Activated T-cell treated with anti-CD3 and anti-CD28 coated beads, Interleukin-2, amount 50 U/mL, for 4 hours (primary cell): Measurements from ENCODE around the gene FGGY. TPM values are rescaled to one million over a fixed set of nuclear protein-coding genes. Genes with fewer than 3 reads are reported as not detected.
"Not testable (repeated sequence)": the region's sequence is repeated elsewhere in the genome, so short reads cannot be mapped to it uniquely, and the experiment has no call there.

Source experiments
- ATAC-seq, 2 donors: fragments of 200-7000 bp; cut with Tn5 transposase; one replicate each; pipeline ENCODE4 v1.10.0; 2021
- DNase-seq: peaks from one replicate; pipeline ENCODE4 v3.0.0-alpha.2; 2020
- H3K27me3 Mint-ChIP-seq: one replicate; pipeline ENCODE4 v1.8.0; 2021; ENCODE audit warnings: low read depth, mixed read lengths
- H3K36me3 Mint-ChIP-seq: one replicate; pipeline ENCODE4 v1.8.0; 2022; ENCODE audit warnings: mixed read lengths; ENCODE audit not compliant: insufficient read depth
- H3K4me1 Mint-ChIP-seq: one replicate; pipeline ENCODE4 v1.8.0; 2021; ENCODE audit warnings: low read depth, mixed read lengths
- H3K4me3 Mint-ChIP-seq: one replicate; pipeline ENCODE4 v1.8.0; 2021; ENCODE audit warnings: mild to moderate bottlenecking, moderate library complexity, mixed read lengths
- H3K9me3 Mint-ChIP-seq: one replicate; pipeline ENCODE4 v1.8.0; 2021; ENCODE audit warnings: mixed read lengths
- total RNA-seq, 3 donors: library from RNA; stranded (reverse); gene quantifications; one replicate each; pipeline ENCODE4 v1.2.1, GENCODE V29; 2021

The FGGY gene
- total RNA-seq, 3 donors from 2014 or later, result 2.5 to 4.8 (median 3.1) TPM

DNA sequence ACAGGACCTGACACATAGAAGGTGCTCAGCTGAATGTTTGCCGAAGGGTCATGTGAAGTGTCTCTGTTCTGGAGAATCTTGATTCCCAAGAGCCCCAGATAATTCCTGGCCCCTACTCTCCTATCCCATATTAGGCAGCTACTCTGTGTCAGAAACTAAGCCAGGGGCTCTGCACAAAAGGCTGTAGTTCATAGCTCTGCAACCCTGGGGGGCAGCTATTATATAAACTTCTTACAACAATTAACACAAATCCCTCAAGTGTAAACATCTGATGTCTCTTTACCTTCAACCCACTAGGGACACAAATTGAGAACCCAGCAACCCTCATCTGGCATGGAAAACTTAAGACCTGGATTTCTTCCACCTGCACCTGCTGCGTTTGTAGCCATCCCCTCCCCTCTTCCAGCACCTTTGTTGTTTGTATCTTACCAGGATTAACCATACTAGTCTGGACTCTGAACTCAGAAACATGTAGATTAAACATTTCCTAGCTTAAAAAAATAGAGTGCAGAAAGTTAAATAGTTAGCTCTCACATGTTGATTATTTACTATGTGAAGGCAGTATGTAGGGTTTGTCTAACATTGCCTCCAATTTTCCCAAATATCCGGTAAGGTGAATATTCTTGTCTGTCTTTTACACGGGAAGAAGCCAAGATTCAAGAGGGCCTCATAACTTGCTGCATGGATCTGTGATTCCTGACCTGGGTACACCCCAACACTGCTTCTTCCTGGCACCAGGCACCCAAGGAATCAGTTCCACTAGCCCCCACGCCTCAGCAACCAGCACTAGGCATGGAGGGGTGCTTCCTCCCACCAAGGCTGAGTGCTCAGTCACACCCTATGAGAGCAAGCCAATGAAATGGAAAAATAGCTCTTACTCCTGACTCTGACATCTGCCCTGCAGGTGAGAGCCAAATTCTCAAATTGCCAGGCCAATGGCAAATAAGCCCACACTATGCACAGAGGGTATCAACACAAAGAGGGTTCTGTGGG lies 297.2 kb downstream of the FGGY start:
- Mint-ChIP-seq H3K27me3 (no peaks in the 10 kb centered on the region), H3K9me3 (peaks cover 3% of the 10 kb centered on the region), H3K4me3 (no peak overlapping the region), H3K4me1 (no peaks in the 10 kb centered on the region), H3K36me3 (no peaks in the 10 kb centered on the region)
- DNase-seq (no peak), ATAC-seq (no peak)

DNA sequence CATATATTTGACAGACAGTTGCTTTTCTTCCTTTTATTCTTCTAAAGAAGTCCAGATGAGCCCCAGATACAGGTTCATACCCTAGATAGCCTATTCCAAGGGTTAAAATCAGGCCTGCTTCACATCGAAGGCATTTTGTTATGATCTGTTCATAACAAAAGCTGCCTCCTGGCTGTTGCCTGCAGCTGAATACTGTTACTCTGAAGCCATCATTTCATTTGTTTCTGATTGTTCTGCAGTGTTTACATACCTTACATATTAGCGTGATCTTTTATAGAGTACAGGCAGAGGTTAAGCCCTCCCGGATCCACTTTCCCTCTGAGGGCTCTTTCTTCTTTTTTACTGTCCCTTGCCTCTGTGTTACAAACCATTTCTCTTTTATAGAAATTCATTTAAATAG lies 298.9 kb downstream of the FGGY start:
- ATAC-seq, result no peak
- Mint-ChIP-seq H3K27me3 (no peaks in the 10 kb centered on the region), H3K36me3 (no peaks in the 10 kb centered on the region), H3K9me3 (no peaks in the 10 kb centered on the region), H3K4me3 (no peak overlapping the region), H3K4me1 (no peaks in the 10 kb centered on the region)
- no peak for DNase-seq

- Mint-ChIP-seq H3K9me3 (no peaks in the 10 kb centered on the region), H3K36me3 (no peaks in the 10 kb centered on the region), H3K4me1 (no peaks in the 10 kb centered on the region), H3K4me3 (no peak overlapping the region), H3K27me3 (no peaks in the 10 kb centered on the region)
- no peak for ATAC-seq
- no peak for DNase-seq
Observed at GRCh38 chr1:59596432-59596831, 299.5 kb downstream of the FGGY start.

DNA sequence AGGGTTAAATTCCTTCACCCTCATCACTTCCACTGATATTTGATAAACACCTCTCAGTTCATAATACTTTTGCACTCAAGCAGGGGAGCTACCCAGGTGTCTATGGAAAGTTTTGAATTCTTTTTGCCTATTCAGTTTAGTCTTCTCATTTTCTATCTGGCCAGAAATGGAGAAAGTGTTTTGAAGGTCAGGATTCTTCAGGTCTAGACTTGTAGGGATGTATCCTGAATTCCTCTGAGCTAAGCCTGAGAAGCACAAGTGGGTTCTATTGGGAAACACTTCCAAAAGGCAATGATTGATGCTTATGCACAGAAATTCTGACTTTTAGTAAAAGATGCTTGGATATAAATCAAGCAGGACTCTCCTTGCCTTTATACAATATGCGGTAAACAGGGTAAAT lies 300.1 kb downstream of the FGGY start:
- H3K9me3 Mint-ChIP-seq, result no peaks in the 10 kb centered on the region
- no peak overlapping the region for H3K4me3 Mint-ChIP-seq
- DNase-seq (no peak), ATAC-seq (no peak)
- H3K4me1 Mint-ChIP-seq, result no peaks in the 10 kb centered on the region
- no peaks in the 10 kb centered on the region for H3K27me3 Mint-ChIP-seq
- H3K36me3 Mint-ChIP-seq, result no peaks in the 10 kb centered on the region

DNA sequence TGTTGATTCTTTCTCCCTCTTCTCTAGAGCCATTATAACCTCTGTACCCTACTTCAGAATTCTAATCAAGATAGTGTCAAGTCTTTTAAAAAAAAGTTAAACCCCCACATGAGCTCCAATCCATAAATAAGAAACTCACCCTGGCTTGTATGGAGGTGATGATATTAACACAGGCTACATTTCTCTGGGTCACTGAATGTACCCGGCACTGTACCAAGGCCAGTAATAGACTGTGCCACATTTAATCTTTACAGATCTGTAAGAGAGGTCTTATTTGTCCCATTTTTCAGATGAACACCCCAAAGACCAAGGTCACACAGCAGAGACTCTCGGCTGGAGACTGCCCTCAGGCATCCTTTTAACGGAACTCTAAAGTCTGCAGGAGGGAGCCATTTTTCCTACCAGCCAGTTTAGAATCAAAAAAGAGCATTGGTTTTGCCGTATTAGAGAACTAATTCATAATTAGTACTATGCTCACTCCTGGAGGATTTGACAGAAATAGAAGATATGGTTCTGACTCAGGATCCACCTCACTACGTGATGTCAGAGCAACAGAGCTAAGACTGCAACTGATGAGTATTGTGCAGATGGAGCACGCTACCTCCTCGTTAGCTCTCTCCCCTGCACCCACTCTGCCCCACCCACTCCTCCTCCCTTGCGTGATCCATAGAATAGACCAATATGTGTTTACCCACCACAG lies 300.7 kb downstream of the FGGY start:
- no peaks in the 10 kb centered on the region for H3K4me1 Mint-ChIP-seq
- DNase-seq, result no peak
- H3K27me3 Mint-ChIP-seq, result no peaks in the 10 kb centered on the region
- ATAC-seq, result no peak
- no peaks in the 10 kb centered on the region for H3K9me3 Mint-ChIP-seq
- no peak overlapping the region for H3K4me3 Mint-ChIP-seq
- no peaks in the 10 kb centered on the region for H3K36me3 Mint-ChIP-seq

DNA sequence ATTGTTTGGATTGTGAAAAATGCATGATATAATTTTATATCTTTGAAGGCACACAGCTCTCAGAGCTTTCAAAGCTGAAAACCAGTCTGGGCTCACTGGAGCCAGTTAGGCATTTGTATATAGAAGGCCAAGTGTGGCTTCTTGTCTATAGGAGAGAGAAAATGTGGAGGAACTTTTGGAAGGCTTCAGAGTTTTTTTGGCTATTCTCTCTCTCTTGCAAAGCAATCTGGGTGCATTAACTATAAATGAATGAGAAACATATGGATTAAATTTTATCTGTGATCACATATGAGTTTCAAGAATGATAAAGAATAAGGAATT lies 301.2 kb downstream of the FGGY start:
- Mint-ChIP-seq H3K36me3 (no peaks in the 10 kb centered on the region), H3K4me1 (no peaks in the 10 kb centered on the region), H3K4me3 (no peak overlapping the region), H3K27me3 (no peaks in the 10 kb centered on the region), H3K9me3 (no peaks in the 10 kb centered on the region)
- no peak for DNase-seq
- ATAC-seq, result no peak

GRCh38 chr1:59601041-59601441 lies 304.1 kb downstream of the FGGY start:
- no peaks in the 10 kb centered on the region for H3K27me3 Mint-ChIP-seq

GRCh38 chr1:59601811-59602210 lies 304.9 kb downstream of the FGGY start:
- Mint-ChIP-seq H3K27me3 (no peaks in the 10 kb centered on the region), H3K9me3 (no peaks in the 10 kb centered on the region)
- ATAC-seq, result no peak

More at GRCh38 chr1:59601041-59601441, 304.1 kb downstream of the FGGY start:
- no peak overlapping the region for H3K4me3 Mint-ChIP-seq
- no peaks in the 10 kb centered on the region for H3K9me3 Mint-ChIP-seq
- ATAC-seq (no peak), DNase-seq (no peak)
- no peaks in the 10 kb centered on the region for H3K4me1 Mint-ChIP-seq
- no peaks in the 10 kb centered on the region for H3K36me3 Mint-ChIP-seq

GRCh38 chr1:59604191-59604590 lies 307.3 kb downstream of the FGGY start:
- Mint-ChIP-seq H3K9me3 (peaks cover 3% of the 10 kb centered on the region), H3K4me1 (no peaks in the 10 kb centered on the region), H3K36me3 (peaks cover 10% of the 10 kb centered on the region), H3K27me3 (no peaks in the 10 kb centered on the region), H3K4me3 (no peak overlapping the region)
- DNase-seq (no peak), ATAC-seq (no peak)

More at GRCh38 chr1:59601811-59602210, 304.9 kb downstream of the FGGY start:
- no peaks in the 10 kb centered on the region for H3K4me1 Mint-ChIP-seq
- H3K36me3 Mint-ChIP-seq, result no peaks in the 10 kb centered on the region
- H3K4me3 Mint-ChIP-seq, result no peak overlapping the region
- no peak for DNase-seq

GRCh38 chr1:59605184-59605583 lies 308.3 kb downstream of the FGGY start:
- no peak for DNase-seq
- no peaks in the 10 kb centered on the region for H3K4me1 Mint-ChIP-seq
- no peak for ATAC-seq
- no peaks in the 10 kb centered on the region for H3K27me3 Mint-ChIP-seq
- H3K36me3 Mint-ChIP-seq, result peaks cover 16% of the 10 kb centered on the region
- no peak overlapping the region for H3K4me3 Mint-ChIP-seq
- peaks cover 3% of the 10 kb centered on the region for H3K9me3 Mint-ChIP-seq

DNA sequence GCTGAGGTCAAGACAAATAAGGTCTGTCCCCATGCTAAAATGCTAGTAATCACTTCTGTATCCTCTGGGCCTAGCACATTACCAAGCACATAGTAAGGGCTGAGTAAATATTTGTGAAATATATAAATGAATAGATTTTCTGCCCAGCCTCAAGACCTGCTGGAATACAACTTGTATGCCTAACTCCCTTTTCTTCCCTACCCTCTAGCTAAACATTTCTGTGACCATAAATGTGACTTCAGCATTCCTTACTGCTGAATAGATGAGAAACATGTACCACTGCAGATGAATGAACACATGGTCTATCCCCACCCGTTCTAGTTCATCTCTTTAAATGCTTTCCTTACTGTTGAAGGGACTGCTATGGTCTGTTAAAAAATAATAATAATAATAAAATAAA lies 308.9 kb downstream of the FGGY start:
- no peaks in the 10 kb centered on the region for H3K27me3 Mint-ChIP-seq
- ATAC-seq (no peak), DNase-seq (no peak)
- H3K4me1 Mint-ChIP-seq, result no peaks in the 10 kb centered on the region
- H3K36me3 Mint-ChIP-seq, result peaks cover 18% of the 10 kb centered on the region
- H3K4me3 Mint-ChIP-seq, result no peak overlapping the region
- H3K9me3 Mint-ChIP-seq, result peaks cover 3% of the 10 kb centered on the region

DNA sequence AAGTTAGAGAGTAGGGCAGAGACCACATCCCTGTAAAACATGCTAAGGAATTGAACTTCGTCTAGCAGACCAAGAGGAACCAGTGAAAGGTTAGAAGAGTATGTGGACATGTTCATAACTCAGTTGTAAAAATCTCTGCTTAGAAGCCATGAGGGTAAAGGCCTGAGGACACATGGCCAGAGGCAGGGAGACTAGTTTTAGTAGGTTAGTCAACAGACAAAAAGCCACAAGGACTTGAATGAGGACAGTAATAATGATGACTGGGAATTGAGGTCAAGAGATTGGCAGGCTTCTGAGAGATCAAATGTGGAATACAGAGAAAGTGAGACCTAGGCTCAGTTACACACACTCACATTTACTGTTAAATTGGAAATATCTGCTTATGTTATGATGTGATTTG lies 312.4 kb downstream of the FGGY start:
- Mint-ChIP-seq H3K4me1 (no peaks in the 10 kb centered on the region), H3K9me3 (peaks cover 3% of the 10 kb centered on the region), H3K4me3 (no peak overlapping the region), H3K36me3 (peaks cover 18% of the 10 kb centered on the region), H3K27me3 (no peaks in the 10 kb centered on the region)
- no peak for DNase-seq
- no peak for ATAC-seq

GRCh38 chr1:59610499-59610898 lies 313.6 kb downstream of the FGGY start:
- DNase-seq, H3K4me3 Mint-ChIP-seq, ATAC-seq, H3K9me3 Mint-ChIP-seq, H3K27me3 Mint-ChIP-seq, H3K4me1 Mint-ChIP-seq: not testable (repeated sequence)
- H3K36me3 Mint-ChIP-seq, result peaks cover 18% of the 10 kb centered on the region

- Mint-ChIP-seq H3K36me3 (no peaks in the 10 kb centered on the region), H3K9me3 (no peaks in the 10 kb centered on the region), H3K4me1 (no peaks in the 10 kb centered on the region), H3K4me3 (no peak overlapping the region), H3K27me3 (no peaks in the 10 kb centered on the region)
- DNase-seq, result no peak
- no peak for ATAC-seq
Observed at GRCh38 chr1:59617434-59617833, 320.5 kb downstream of the FGGY start.

DNA sequence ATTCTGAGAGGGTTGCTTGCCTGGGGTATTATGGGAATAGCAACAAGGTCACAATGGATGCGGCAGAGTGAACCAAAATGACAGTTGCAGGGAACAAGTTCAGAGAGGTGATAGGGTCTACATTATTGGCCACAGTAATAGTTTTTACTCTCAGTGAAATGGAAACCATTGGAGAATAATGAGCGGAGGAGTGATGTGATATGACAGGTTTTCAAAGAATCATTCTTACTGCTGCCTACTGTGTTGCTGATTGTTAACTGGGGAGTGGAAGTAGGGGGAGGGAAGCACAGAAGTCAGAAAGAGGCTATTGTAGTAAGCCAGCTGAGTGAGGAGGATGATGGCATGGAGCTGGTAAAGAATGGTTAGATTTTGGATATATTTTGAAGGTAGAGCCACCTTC lies 322.7 kb downstream of the FGGY start:
- ATAC-seq (no peak), DNase-seq (no peak)
- Mint-ChIP-seq H3K4me3 (no peak overlapping the region), H3K36me3 (no peaks in the 10 kb centered on the region), H3K4me1 (no peaks in the 10 kb centered on the region), H3K27me3 (no peaks in the 10 kb centered on the region), H3K9me3 (no peaks in the 10 kb centered on the region)
